Right lobe of liver (tissue), 6 donors: ENCODE data around the gene XPO4. TPM values are rescaled to one million over a fixed set of nuclear protein-coding genes. Genes with fewer than 3 reads are reported as not detected.
A peak's percentile ranks its signal among the peaks of the same experiment; 100 is the strongest.
"Not testable (repeated sequence)": the region's sequence is repeated elsewhere in the genome, so short reads cannot be mapped to it uniquely, and the experiment has no call there.

Source experiments
- ATAC-seq, 4 donors: fragments of 200-7000 bp; cut with Tn5 transposase; one replicate each; pipeline ENCODE4 v1.9.1; 2020; ENCODE audit warnings: mild to moderate bottlenecking in 4 of 4, moderate library complexity in 4 of 4
- DNase-seq, 3 donors: peaks; one replicate each; pipeline ENCODE4 v3.0.0-alpha.2; 2020
- H3K27ac ChIP-seq, 3 donors: fragments of 200-600 bp; one replicate each; pipeline ENCODE4 v1.8.0; 2022
- H3K27me3 ChIP-seq, 2 donors: fragments of 200-600 bp; one replicate each; pipeline ENCODE4 v1.8.0; 2022
- H3K36me3 ChIP-seq, 4 donors: fragments of 200-600 bp; sonication (generic) in 1 of 4; one replicate each; pipeline versions ENCODE4 v1.5.1 to v1.8.0; 2017 to 2022; ENCODE audit warnings: control low read depth in 1 of 4
- H3K4me1 ChIP-seq, 4 donors: fragments of 200-600 bp; sonication (generic) in 1 of 4; one replicate each; pipeline versions ENCODE4 v1.5.1 to v1.8.0; 2017 to 2022; ENCODE audit warnings: control low read depth in 1 of 4
- H3K4me3 ChIP-seq, 3 donors: fragments of 200-600 bp; one replicate each; pipeline ENCODE4 v1.8.0; 2022
- H3K9me3 ChIP-seq, 4 donors: fragments of 200-600 bp; sonication (generic) in 1 of 4; one replicate each; pipeline versions ENCODE4 v1.5.1 to v1.8.0; 2017 to 2022; ENCODE audit warnings: control low read depth in 1 of 4
- POLR2A ChIP-seq: fragments of 450-650 bp; IDR thresholded peaks from one replicate; pipeline ENCODE4 v1.6.1; 2017; ENCODE audit warnings: antibody characterized with exemption, mild to moderate bottlenecking
- WGBS: methylation state at CpG from one replicate; pipeline ENCODE4 v1.1.6; 2018; ENCODE audit warnings: low coverage, low lambda C conversion rate; ENCODE audit not compliant: insufficient coverage; ENCODE audit errors: missing lambda C conversion rate; 5-methylcytosine and 5-hydroxymethylcytosine counted together
- intact Hi-C, 2 donors: fragments of 100-400 bp; cut with DNase I; formaldehyde crosslinking; loops; one replicate each; pipeline versions ENCODE4 v1.11.2 to v1.14.1; 2022
- long read RNA-seq: library from polyadenylated mRNA; unstranded; transcript quantifications from one replicate; pipeline ENCODE4 v2.0.0, GENCODE V29; 2019
- total RNA-seq, 6 experiments: library from RNA; depleted of rRNA in 2 of 6; stranded (reverse); fragments of >200 nt in 2 of 6; fragmentation: NEBNext Ultra II Directional in 3 of 6; extraction: Animal tissue kit (Norgen Biotek cat#: 25700) in 3 of 6; gene quantifications; one replicate each; pipeline versions ENCODE4 v1.1.0 to v1.2.4, GENCODE V29; 2016 to 2023
- TF ChIP-seq, protein P1 (sequence below), 4 donors: fragments of 200-600 bp in 3 of 4; fragments of 450-650 bp in 1 of 4; IDR thresholded peaks; one replicate each; pipeline versions ENCODE4 v1.5.1 to v1.8.0; 2016 to 2022; ENCODE audit warnings: antibody characterized with exemption in 4 of 4, mild to moderate bottlenecking in 2 of 4
- donor health status: DM: no; HTN: yes; CAD: no.
- donor health status: DM: no; HTN: no; CAD: no.
- donor health status: DM: no; HTN: no; CAD: no.
- donor health status: DM: no; HTN: yes; CAD: no.
- donor health status: DM: no; HTN: yes; CAD: no.

XPO4 gene
- 1 to 10 TPM; 4.4 to 9.9 (median 7.2) TPM for total RNA-seq
- long read RNA-seq: 0 reads

DNA sequence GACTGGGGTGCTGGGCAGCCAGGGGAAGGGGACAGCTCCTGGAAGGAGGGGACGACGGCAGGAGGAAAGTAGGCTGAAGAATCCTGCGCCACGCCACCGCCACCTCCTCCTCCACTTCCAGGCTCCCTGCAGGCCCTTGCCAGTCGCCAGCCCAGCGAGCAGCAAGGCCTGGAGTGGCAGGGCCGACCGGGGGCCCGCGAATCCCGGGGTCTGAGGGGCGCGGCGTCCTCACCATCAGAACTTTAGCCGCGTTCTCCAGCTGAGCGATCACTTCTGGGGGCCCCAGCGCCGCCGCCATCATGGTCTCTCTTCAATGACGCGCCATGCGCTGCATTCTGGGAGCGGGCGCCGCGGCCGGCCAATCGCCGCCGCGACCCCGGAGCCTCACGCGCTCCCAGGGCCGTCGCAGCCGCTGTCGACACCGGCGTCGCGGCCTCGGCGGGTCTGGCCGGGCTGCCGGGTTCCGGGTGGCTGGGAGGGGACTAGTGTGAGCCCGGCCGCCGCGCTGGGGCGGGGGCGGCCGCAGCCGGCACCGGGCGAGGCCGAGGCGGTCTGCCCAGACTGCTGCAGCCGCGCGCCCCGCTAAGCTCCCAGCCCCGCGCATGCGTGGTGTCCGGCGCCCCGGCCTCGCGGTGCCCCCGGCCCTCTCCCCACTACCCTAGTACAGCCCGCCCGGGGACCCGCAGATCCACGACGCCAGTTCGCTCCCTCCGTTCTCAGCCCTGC is at the start of gene XPO4:
Gene XPO4 (minus strand): TSS at position 309 of the 726 bp plus-strand sequence. CDS start 8 bp downstream, at position 301.
- ATAC-seq (peak; percentile 91 to 95 (median 92)), DNase-seq (peak; percentile 79 to 84 (median 80))
- Histone ChIP-seq H3K27ac (peak within 1 kb of the TSS; percentile 69 to 87 (median 85)), H3K9me3 (no peaks in the 10 kb centered on the region), H3K4me1 (peaks cover 0 to 10% (median 5%) of the 10 kb centered on the region in 4 donors), H3K27me3 (no peaks in the 10 kb centered on the region), H3K36me3 (no peaks in the 10 kb centered on the region), H3K4me3 (peak within 1 kb of the TSS; percentile 61 to 99 (median 82))
- 0% methylated on average over 38 of the region's 81 CpGs for WGBS
- TF ChIP-seq, protein P1, sequence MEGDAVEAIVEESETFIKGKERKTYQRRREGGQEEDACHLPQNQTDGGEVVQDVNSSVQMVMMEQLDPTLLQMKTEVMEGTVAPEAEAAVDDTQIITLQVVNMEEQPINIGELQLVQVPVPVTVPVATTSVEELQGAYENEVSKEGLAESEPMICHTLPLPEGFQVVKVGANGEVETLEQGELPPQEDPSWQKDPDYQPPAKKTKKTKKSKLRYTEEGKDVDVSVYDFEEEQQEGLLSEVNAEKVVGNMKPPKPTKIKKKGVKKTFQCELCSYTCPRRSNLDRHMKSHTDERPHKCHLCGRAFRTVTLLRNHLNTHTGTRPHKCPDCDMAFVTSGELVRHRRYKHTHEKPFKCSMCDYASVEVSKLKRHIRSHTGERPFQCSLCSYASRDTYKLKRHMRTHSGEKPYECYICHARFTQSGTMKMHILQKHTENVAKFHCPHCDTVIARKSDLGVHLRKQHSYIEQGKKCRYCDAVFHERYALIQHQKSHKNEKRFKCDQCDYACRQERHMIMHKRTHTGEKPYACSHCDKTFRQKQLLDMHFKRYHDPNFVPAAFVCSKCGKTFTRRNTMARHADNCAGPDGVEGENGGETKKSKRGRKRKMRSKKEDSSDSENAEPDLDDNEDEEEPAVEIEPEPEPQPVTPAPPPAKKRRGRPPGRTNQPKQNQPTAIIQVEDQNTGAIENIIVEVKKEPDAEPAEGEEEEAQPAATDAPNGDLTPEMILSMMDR (IDR thresholded peaks at IDR 0.05): no peak
- peak; percentile 78 for TF ChIP-seq POLR2A
- intact Hi-C loops: no loop called here

DNA sequence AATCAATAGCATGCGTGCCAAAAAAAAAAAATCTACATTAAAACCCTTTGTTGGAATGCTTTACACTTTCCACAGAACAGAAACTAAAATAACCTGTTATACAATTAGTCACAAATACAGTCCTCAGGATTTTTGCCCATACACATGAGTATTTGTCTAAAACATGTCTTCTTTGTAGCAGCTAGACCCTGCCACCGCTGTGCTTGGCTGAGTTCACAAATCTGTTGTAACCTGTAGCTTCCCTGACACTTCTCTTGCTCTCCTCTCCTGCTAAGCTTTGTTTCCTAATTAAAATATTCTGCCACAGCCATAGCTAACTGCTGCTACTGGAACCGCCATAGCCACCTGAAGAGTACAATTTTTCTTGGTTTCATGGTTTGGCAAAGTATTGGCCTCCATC is 45.5 kb upstream of the XPO4 start:
- not testable (repeated sequence) for H3K36me3 ChIP-seq, H3K9me3 ChIP-seq, H3K27me3 ChIP-seq, H3K4me3 ChIP-seq, ATAC-seq, DNase-seq, H3K27ac ChIP-seq
- peaks cover 0 to 13% (median 0%) of the 10 kb centered on the region in 4 donors for H3K4me1 ChIP-seq
- intact Hi-C loops: loop anchor here in 1 of 2 donors (10.0 kb wide), 1 partner anchor 187 kb away; no protein-coding TSS in a partner anchor
- 65% methylated on average over 3 of the region's 3 CpGs for WGBS

DNA sequence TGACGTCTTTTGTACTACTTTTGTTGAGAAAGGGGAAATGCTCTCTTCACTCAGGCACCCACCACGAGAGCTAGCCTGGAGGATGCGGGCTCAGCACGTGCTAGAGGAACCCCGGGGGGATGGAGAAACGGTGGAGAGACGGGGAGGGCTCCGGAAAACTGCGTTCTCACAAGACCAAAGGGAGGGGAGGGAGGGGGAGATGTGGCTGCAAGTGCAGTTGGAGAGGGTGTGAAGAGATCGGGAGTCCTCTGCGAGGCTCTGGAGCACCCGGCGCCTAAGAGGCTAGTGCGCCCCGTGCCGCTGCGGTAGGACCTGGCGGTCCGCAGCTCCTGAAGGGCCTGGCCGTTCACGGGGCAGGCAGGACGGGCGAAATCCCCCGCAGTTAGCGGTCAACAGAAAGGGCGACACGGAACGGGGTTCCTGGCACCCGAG is 43.4 kb upstream of the XPO4 start:
- intact Hi-C loops: loop anchor here in 1 of 2 donors (10.0 kb wide), 1 partner anchor 189 kb away; no protein-coding TSS in a partner anchor
- no peaks in the 10 kb centered on the region for H3K36me3 ChIP-seq
- no peaks in the 10 kb centered on the region for H3K27me3 ChIP-seq
- H3K4me1 ChIP-seq: peaks cover 0 to 10% (median 0%) of the 10 kb centered on the region in 4 donors
- WGBS: 19% methylated on average over 13 of the region's 29 CpGs
- DNase-seq (no peak), ATAC-seq (peak in 2 of 4 donors; percentile 4 to 19)
- H3K4me3 ChIP-seq: no peak overlapping the region
- TF ChIP-seq, protein P1 (IDR thresholded peaks at IDR 0.05): no peak
- TF ChIP-seq POLR2A: no peak
- no peaks in the 10 kb centered on the region for H3K9me3 ChIP-seq
- H3K27ac ChIP-seq: no peak overlapping the region

DNA sequence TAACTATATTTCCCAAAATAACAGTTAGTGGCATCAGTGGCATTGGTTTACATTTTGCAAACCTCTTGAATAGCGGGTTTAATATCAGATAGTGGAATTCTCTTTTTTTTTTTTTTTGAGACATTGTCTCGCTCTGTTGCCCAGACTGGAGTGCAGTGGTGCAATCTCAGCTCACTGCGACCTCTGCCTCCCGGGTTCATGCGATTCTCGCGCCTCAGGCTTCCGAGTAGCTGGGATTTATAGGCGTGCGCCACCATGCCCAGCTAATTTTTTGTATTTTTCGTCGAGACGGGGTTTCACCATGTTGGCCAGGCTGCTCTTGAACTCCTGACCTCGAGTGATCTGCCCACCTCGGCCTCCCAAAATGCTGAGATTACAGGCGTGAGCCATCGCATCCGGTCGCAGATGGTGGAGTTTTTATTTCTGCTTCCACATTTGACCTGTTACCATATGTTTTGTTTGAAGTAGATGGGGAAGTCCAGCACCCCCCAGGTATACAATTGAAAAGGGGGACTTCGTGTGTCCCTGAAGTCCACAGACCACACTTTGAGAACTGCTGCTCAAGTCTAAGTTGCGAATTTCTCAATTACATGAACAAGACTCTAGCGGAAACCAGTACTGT is 40.5 kb upstream of the XPO4 start:
- no peak for ATAC-seq
- no peak overlapping the region for H3K27ac ChIP-seq
- 63% methylated on average over 21 of the region's 22 CpGs for WGBS

DNA sequence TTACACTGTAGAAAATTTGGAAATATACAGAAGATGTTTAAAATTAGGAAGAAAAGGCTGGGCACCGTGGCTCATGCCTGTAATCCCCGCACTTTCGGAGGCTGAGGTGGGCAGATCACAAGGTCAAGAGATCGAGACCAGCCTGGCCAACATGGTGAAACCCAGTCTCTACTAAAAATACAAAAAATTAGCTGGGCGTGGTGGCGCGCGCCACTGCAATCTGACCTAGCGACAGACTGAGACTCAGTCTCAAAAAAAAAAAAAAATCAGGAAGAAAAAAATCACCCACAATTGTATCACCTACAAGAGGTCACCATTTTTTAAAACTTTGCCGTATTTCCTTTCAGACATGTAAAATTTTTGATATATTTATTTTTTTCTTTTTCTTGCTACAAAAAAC is 38.0 kb upstream of the XPO4 start:
- intact Hi-C loops: loop anchor here in 1 of 2 donors (10.0 kb wide), 1 partner anchor 194 kb away; no protein-coding TSS in a partner anchor
- not testable (repeated sequence) for DNase-seq, ATAC-seq

More for the DNA sequence above, 40.5 kb upstream of the XPO4 start:
- intact Hi-C loops: loop anchor here in 1 of 2 donors (10.0 kb wide), 1 partner anchor 192 kb away; no protein-coding TSS in a partner anchor
- peaks cover 0 to 6% (median 0%) of the 10 kb centered on the region in 4 donors for H3K4me1 ChIP-seq
- H3K27me3 ChIP-seq: no peaks in the 10 kb centered on the region
- DNase-seq: no peak
- H3K36me3 ChIP-seq: no peaks in the 10 kb centered on the region
- TF ChIP-seq POLR2A: no peak
- TF ChIP-seq, protein P1 (IDR thresholded peaks at IDR 0.05): no peak
- no peaks in the 10 kb centered on the region for H3K9me3 ChIP-seq
- no peak overlapping the region for H3K4me3 ChIP-seq

More for the DNA sequence above, 38.0 kb upstream of the XPO4 start:
- H3K4me1 ChIP-seq, H3K27me3 ChIP-seq, H3K9me3 ChIP-seq, H3K27ac ChIP-seq, H3K36me3 ChIP-seq, H3K4me3 ChIP-seq: not testable (repeated sequence)
- 85% methylated on average over 10 of the region's 10 CpGs for WGBS
